HL-60 (cell line): Measurements from ENCODE around the gene KHDC3L.

Experiments used
- DNase-seq, 2 experiments: peaks; one replicate each; pipeline ENCODE4 v3.0.0-alpha.2; 2010 to 2020; ENCODE audit warnings: low read depth in 1 of 2, low spot score in 1 of 2
- H3K27ac ChIP-seq: fragments of 250-450 bp; sonication (Bioruptor Pico); replicated peaks from 2 replicates; pipeline ENCODE4 v1.5.1; 2020; ENCODE audit warnings: mild to moderate bottlenecking, moderate library complexity
- H3K27me3 ChIP-seq: fragments of 250-450 bp; sonication (Bioruptor Pico); 2 replicates; pipeline ENCODE4 v1.5.1; 2021; ENCODE audit warnings: mild to moderate bottlenecking, moderate library complexity; ENCODE audit not compliant: insufficient read depth, poor library complexity, severe bottlenecking
- H3K4me3 ChIP-seq: replicated peaks from 2 replicates; pipeline ENCODE4 v1.5.1; 2011; ENCODE audit warnings: mild to moderate bottlenecking, control low read depth, low read length; ENCODE audit not compliant: insufficient read depth
- CTCF ChIP-seq: IDR thresholded peaks from one replicate; pipeline ENCODE4 v1.5.1; 2011; ENCODE audit warnings: low read length, control low read depth, inconsistent platforms; ENCODE audit not compliant: insufficient read depth
- GABPA ChIP-seq: IDR thresholded peaks from 2 replicates; pipeline ENCODE4 v1.6.1; 2012; ENCODE audit warnings: low read depth
- POLR2AphosphoS5 ChIP-seq: IDR thresholded peaks from 2 replicates; pipeline ENCODE4 v1.6.1; 2012; ENCODE audit warnings: low read depth
- REST ChIP-seq: IDR thresholded peaks from 2 replicates; pipeline ENCODE4 v1.6.1; 2012; ENCODE audit warnings: low read depth; ENCODE audit not compliant: insufficient replicate concordance
- SPI1 ChIP-seq: IDR thresholded peaks from 2 replicates; pipeline ENCODE4 v1.6.1; 2012; ENCODE audit warnings: low read depth, mild to moderate bottlenecking, borderline replicate concordance

The KHDC3L gene

GRCh38 chr6:73409395-73409794, 46.9 kb downstream of the KHDC3L start:
- Histone ChIP-seq H3K27me3 (no peaks in the 10 kb centered on the region), H3K27ac (no peak overlapping the region), H3K4me3 (no peak overlapping the region)
- DNase-seq, result no peak
- TF ChIP-seq GABPA (no peak), CTCF (no peak), REST (no peak)

GRCh38 chr6:73413102-73413501, 50.6 kb downstream of the KHDC3L start:
- Histone ChIP-seq H3K4me3 (no peak overlapping the region), H3K27ac (no peak overlapping the region), H3K27me3 (no peaks in the 10 kb centered on the region)
- TF ChIP-seq CTCF (no peak), GABPA (no peak), SPI1 (no peak), REST (no peak), POLR2AphosphoS5 (no peak)
- no peak for DNase-seq
